Liver (tissue), 9 donors: Measurements from ENCODE around the gene LHFPL5. TPM values are rescaled to one million over a fixed set of nuclear protein-coding genes. Genes with fewer than 3 reads are reported as not detected.

Source experiments
- DNase-seq: peaks from one replicate; pipeline ENCODE4 v3.0.0-alpha.2; 2017; ENCODE audit warnings: low spot score
- H3K27ac ChIP-seq, 2 donors: one replicate each; pipeline ENCODE4 v1.7.0; 2013; ENCODE audit warnings: inconsistent platforms in 2 of 2, low read length in 2 of 2, control low read depth in 1 of 2, low read depth in 1 of 2, mild to moderate bottlenecking in 1 of 2
- H3K27me3 ChIP-seq, 4 donors: one replicate each; pipeline versions ENCODE4 v1.6.1 to v1.7.0; 2013; ENCODE audit warnings: low read length in 3 of 4, inconsistent platforms in 1 of 4, mild to moderate bottlenecking in 1 of 4, moderate library complexity in 1 of 4; ENCODE audit not compliant: control insufficient read depth in 4 of 4, insufficient read depth in 4 of 4
- H3K36me3 ChIP-seq, 4 donors: one replicate each; pipeline versions ENCODE4 v1.6.1 to v1.7.0; 2013; ENCODE audit warnings: low read length in 3 of 4, mild to moderate bottlenecking in 3 of 4, low read depth in 1 of 4, moderate library complexity in 1 of 4; ENCODE audit not compliant: control insufficient read depth in 4 of 4, insufficient read depth in 3 of 4
- H3K4me1 ChIP-seq, 4 donors: one replicate each; pipeline versions ENCODE4 v1.6.1 to v1.7.0; 2013; ENCODE audit warnings: low read length in 3 of 4, mild to moderate bottlenecking in 3 of 4, moderate library complexity in 1 of 4; ENCODE audit not compliant: control insufficient read depth in 4 of 4, insufficient read depth in 4 of 4
- H3K4me3 ChIP-seq, 3 donors: one replicate each; pipeline versions ENCODE4 v1.6.1 to v1.7.0; 2013; ENCODE audit warnings: low read length in 3 of 3, control low read depth in 1 of 3, low read depth in 1 of 3, mild to moderate bottlenecking in 1 of 3
- H3K9ac ChIP-seq, 2 donors: one replicate each; pipeline ENCODE4 v1.7.0; 2013; ENCODE audit warnings: low read length in 2 of 2, mild to moderate bottlenecking in 2 of 2, moderate library complexity in 2 of 2, control low read depth in 1 of 2, low read depth in 1 of 2
- H3K9me3 ChIP-seq, 4 donors: one replicate each; pipeline versions ENCODE4 v1.6.1 to v1.7.0; 2013; ENCODE audit warnings: low read length in 3 of 4; ENCODE audit not compliant: control insufficient read depth in 4 of 4
- EGR1 ChIP-seq, 2 donors: IDR thresholded peaks; 2 replicates each; pipeline ENCODE4 v1.6.1; 2016 to 2018; ENCODE audit warnings: antibody characterized with exemption in 2 of 2, low read depth in 2 of 2
- FOXA1 ChIP-seq: IDR thresholded peaks from 2 replicates; pipeline ENCODE4 v1.6.1; 2016; ENCODE audit warnings: antibody characterized with exemption
- FOXA2 ChIP-seq: IDR thresholded peaks from 2 replicates; pipeline ENCODE4 v1.6.1; 2016; ENCODE audit warnings: antibody characterized with exemption
- GABPA ChIP-seq, 2 donors: IDR thresholded peaks in 1 of 2; conservative IDR thresholded peaks in 1 of 2; 2 replicates each; pipeline ENCODE4 v1.6.1; 2016; ENCODE audit warnings: antibody characterized with exemption in 2 of 2, mild to moderate bottlenecking in 1 of 2, moderate library complexity in 1 of 2
- JUND ChIP-seq, 2 donors: IDR thresholded peaks; 2 replicates each; pipeline ENCODE4 v1.6.1; 2016; ENCODE audit warnings: antibody characterized with exemption in 2 of 2
- NR2F2 ChIP-seq: IDR thresholded peaks from 2 replicates; pipeline ENCODE4 v1.6.1; 2016; ENCODE audit warnings: antibody characterized with exemption
- RAD21 ChIP-seq, 2 donors: IDR thresholded peaks; 2 replicates each; pipeline ENCODE4 v1.6.1; 2016; ENCODE audit warnings: antibody characterized with exemption in 2 of 2, mild to moderate bottlenecking in 2 of 2
- RXRA ChIP-seq, 2 donors: IDR thresholded peaks; 2 replicates each; pipeline ENCODE4 v1.6.1; 2017 to 2018; ENCODE audit warnings: antibody characterized with exemption in 2 of 2, mild to moderate bottlenecking in 1 of 2
- TAF1 ChIP-seq: conservative IDR thresholded peaks from 2 replicates; pipeline ENCODE4 v1.6.1; 2016; ENCODE audit warnings: antibody characterized with exemption, mild to moderate bottlenecking
- WGBS: extraction: QIAGEN DNeasy Blood & Tissue Kit; methylation state at CpG from one replicate; pipeline ENCODE4 v1.1.7; 2013; 5-methylcytosine and 5-hydroxymethylcytosine counted together
- polyA plus RNA-seq, 2 donors: library from polyadenylated mRNA; stranded (reverse) in 1 of 2; unstranded in 1 of 2; fragments of 200-250 nt in 1 of 2; fragments of >200 nt in 1 of 2; fragmentation: Nextera tagmentation in 1 of 2; extraction: Ambion mirVana in 1 of 2; gene quantifications; one replicate each; pipeline versions ENCODE4 v1.2.1 to v1.2.3, GENCODE V29; 2013 to 2015
- total RNA-seq, 2 donors: library from RNA; depleted of rRNA; stranded (reverse); fragments of >200 nt; gene quantifications; one replicate each; pipeline ENCODE4 v1.2.3, GENCODE V29; 2014
- TF ChIP-seq, protein P1 (sequence below): IDR thresholded peaks from 2 replicates; pipeline ENCODE4 v1.6.1; 2016; ENCODE audit warnings: antibody characterized with exemption
- TF ChIP-seq, protein P2 (sequence below): IDR thresholded peaks from 2 replicates; pipeline ENCODE4 v1.6.1; 2016; ENCODE audit warnings: antibody characterized with exemption
- TF ChIP-seq, protein P3 (sequence below): IDR thresholded peaks from 2 replicates; pipeline ENCODE4 v1.6.1; 2016; ENCODE audit warnings: antibody characterized with exemption, mild to moderate bottlenecking
- TF ChIP-seq, protein P4 (sequence below): IDR thresholded peaks from 2 replicates; pipeline ENCODE4 v1.6.1; 2016; ENCODE audit warnings: antibody characterized with exemption
- TF ChIP-seq, protein P5 (sequence below): fragments of 150-350 bp; IDR thresholded peaks from 2 replicates; pipeline ENCODE4 v1.5.1; 2017; ENCODE audit warnings: improper control_type of control experiment, low read depth, low read length; ENCODE audit not compliant: missing input control
- donor health status: healthy.
- donor health status: healthy.
- donor health status: healthy.
- donor health status: healthy.
- donor health status: healthy.

LHFPL5 gene
- total and polyA plus RNA-seq, 4 donors: not detected

DNA sequence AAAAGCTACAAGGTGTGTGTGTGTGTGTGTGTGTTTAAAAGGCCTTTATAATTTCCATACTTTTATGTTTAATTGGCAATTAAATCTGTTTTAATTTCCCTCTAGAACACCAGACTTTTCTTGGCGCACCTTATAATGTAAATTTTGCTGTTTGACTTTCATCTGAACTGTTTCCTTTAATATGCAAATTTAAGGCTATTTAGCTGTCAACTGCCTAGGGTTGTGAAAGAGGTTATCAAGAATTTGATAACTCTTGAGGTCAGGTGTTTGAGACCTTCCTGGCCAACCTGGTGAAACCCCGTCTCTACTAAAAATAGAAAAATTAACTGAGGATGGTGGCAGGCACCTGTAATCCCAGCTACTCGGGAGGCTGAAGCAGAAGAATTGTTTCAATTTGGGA, 4.0 kb upstream of the LHFPL5 start (continued):
- TF ChIP-seq, protein P1, sequence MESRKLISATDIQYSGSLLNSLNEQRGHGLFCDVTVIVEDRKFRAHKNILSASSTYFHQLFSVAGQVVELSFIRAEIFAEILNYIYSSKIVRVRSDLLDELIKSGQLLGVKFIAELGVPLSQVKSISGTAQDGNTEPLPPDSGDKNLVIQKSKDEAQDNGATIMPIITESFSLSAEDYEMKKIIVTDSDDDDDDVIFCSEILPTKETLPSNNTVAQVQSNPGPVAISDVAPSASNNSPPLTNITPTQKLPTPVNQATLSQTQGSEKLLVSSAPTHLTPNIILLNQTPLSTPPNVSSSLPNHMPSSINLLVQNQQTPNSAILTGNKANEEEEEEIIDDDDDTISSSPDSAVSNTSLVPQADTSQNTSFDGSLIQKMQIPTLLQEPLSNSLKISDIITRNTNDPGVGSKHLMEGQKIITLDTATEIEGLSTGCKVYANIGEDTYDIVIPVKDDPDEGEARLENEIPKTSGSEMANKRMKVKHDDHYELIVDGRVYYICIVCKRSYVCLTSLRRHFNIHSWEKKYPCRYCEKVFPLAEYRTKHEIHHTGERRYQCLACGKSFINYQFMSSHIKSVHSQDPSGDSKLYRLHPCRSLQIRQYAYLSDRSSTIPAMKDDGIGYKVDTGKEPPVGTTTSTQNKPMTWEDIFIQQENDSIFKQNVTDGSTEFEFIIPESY: no peak
- TF ChIP-seq EGR1 (IDR thresholded peaks at IDR 0.05; ENCODE audit: low read depth in 2 of 2): no peak
- TF ChIP-seq JUND (IDR thresholded peaks at IDR 0.05): no peak
- TF ChIP-seq, protein P2, sequence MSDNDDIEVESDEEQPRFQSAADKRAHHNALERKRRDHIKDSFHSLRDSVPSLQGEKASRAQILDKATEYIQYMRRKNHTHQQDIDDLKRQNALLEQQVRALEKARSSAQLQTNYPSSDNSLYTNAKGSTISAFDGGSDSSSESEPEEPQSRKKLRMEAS: no peak

DNA sequence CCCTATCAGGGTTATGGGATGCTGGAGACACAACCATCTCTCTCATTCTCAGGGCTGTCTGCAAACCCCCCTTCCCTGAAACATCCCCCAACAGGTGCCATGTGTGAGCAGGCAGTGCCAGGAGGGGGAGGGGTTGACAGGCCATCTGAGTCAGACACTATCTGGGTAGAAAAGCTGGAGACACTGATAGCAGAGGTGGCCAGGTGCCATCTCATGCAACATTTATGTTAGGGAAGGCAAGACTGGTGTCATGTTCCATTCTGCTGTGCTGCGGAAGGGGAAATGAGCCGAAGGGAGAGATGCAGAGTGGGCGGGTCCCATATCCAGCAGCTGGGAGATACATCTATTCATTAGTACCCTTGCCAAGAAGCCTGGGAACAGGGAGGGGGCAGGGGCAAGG, 3.5 kb downstream of the LHFPL5 start:
- no peak for TF ChIP-seq NR2F2
- no peak for TF ChIP-seq RXRA (IDR thresholded peaks at IDR 0.05)
- TF ChIP-seq RAD21 (IDR thresholded peaks at IDR 0.05): no peak
- TF ChIP-seq GABPA (IDR thresholded peaks at IDR 0.05 in 1 of 2, conservative IDR thresholded peaks at IDR 0.05 in 1 of 2): no peak
- TF ChIP-seq, protein P3, sequence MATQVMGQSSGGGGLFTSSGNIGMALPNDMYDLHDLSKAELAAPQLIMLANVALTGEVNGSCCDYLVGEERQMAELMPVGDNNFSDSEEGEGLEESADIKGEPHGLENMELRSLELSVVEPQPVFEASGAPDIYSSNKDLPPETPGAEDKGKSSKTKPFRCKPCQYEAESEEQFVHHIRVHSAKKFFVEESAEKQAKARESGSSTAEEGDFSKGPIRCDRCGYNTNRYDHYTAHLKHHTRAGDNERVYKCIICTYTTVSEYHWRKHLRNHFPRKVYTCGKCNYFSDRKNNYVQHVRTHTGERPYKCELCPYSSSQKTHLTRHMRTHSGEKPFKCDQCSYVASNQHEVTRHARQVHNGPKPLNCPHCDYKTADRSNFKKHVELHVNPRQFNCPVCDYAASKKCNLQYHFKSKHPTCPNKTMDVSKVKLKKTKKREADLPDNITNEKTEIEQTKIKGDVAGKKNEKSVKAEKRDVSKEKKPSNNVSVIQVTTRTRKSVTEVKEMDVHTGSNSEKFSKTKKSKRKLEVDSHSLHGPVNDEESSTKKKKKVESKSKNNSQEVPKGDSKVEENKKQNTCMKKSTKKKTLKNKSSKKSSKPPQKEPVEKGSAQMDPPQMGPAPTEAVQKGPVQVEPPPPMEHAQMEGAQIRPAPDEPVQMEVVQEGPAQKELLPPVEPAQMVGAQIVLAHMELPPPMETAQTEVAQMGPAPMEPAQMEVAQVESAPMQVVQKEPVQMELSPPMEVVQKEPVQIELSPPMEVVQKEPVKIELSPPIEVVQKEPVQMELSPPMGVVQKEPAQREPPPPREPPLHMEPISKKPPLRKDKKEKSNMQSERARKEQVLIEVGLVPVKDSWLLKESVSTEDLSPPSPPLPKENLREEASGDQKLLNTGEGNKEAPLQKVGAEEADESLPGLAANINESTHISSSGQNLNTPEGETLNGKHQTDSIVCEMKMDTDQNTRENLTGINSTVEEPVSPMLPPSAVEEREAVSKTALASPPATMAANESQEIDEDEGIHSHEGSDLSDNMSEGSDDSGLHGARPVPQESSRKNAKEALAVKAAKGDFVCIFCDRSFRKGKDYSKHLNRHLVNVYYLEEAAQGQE: no peak
- TF ChIP-seq, protein P2: no peak
- TF ChIP-seq FOXA1: no peak
- TF ChIP-seq TAF1: no peak
- H3K27ac ChIP-seq: no peak overlapping the region
- H3K36me3 ChIP-seq: no peaks in the 10 kb centered on the region
- WGBS: 78% methylated on average over 3 of the region's 3 CpGs
- no peak overlapping the region for H3K4me3 ChIP-seq
- no peaks in the 10 kb centered on the region for H3K27me3 ChIP-seq
- peaks cover 0 to 7% (median 5%) of the 10 kb centered on the region in 4 donors for H3K4me1 ChIP-seq
- no peaks in the 10 kb centered on the region for H3K9me3 ChIP-seq
- H3K9ac ChIP-seq: no peak overlapping the region
- DNase-seq: no peak

DNA sequence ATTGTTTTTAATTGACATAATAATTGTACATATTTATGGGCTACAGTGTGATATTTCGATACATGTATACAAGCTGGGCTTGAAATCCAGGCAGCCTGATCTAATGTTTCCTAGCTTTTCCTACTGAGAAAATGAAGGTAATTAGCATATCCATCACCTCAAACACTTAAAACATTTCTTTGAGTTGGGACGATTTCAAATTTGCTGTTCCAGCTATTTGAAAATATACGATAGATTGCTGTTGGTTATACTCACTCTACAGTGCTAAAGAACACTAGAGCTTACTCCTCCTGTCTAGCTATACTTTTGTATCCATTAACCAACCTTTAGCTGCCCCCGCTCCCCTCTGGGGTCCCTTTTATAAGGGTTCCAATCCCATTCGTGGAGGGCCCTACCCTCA, 4.7 kb downstream of the LHFPL5 start:
- Histone ChIP-seq H3K27me3 (no peaks in the 10 kb centered on the region), H3K36me3 (no peaks in the 10 kb centered on the region), H3K4me1 (peaks cover 0 to 7% (median 4%) of the 10 kb centered on the region in 4 donors), H3K9ac (no peak overlapping the region), H3K27ac (no peak overlapping the region), H3K4me3 (no peak overlapping the region), H3K9me3 (no peaks in the 10 kb centered on the region)
- 82% methylated on average over 5 of the region's 5 CpGs for WGBS
- TF ChIP-seq, protein P4, sequence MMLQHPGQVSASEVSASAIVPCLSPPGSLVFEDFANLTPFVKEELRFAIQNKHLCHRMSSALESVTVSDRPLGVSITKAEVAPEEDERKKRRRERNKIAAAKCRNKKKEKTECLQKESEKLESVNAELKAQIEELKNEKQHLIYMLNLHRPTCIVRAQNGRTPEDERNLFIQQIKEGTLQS: no peak
- TF ChIP-seq RAD21 (IDR thresholded peaks at IDR 0.05) (no peak), GABPA (IDR thresholded peaks at IDR 0.05 in 1 of 2, conservative IDR thresholded peaks at IDR 0.05 in 1 of 2) (no peak), EGR1 (IDR thresholded peaks at IDR 0.05; ENCODE audit: low read depth in 2 of 2) (no peak), NR2F2 (no peak), RXRA (IDR thresholded peaks at IDR 0.05) (no peak), FOXA2 (no peak)
- TF ChIP-seq, protein P5, sequence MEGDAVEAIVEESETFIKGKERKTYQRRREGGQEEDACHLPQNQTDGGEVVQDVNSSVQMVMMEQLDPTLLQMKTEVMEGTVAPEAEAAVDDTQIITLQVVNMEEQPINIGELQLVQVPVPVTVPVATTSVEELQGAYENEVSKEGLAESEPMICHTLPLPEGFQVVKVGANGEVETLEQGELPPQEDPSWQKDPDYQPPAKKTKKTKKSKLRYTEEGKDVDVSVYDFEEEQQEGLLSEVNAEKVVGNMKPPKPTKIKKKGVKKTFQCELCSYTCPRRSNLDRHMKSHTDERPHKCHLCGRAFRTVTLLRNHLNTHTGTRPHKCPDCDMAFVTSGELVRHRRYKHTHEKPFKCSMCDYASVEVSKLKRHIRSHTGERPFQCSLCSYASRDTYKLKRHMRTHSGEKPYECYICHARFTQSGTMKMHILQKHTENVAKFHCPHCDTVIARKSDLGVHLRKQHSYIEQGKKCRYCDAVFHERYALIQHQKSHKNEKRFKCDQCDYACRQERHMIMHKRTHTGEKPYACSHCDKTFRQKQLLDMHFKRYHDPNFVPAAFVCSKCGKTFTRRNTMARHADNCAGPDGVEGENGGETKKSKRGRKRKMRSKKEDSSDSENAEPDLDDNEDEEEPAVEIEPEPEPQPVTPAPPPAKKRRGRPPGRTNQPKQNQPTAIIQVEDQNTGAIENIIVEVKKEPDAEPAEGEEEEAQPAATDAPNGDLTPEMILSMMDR: no peak
- TF ChIP-seq, protein P3: no peak
- TF ChIP-seq, protein P2: no peak
- DNase-seq: no peak
